Osteoblast (primary cell): ENCODE data around the gene HOXB8. TPM values are rescaled to one million over a fixed set of nuclear protein-coding genes. Genes with fewer than 3 reads are reported as not detected.

Experiments used
- DNase-seq: peaks from one replicate; pipeline ENCODE4 v3.0.0; 2011; ENCODE audit warnings: low spot score, mixed read lengths; ENCODE audit not compliant: insufficient read length; ENCODE audit errors: missing footprints
- H2AFZ ChIP-seq: 2 replicates; pipeline ENCODE4 v1.6.0; 2011; ENCODE audit warnings: mild to moderate bottlenecking, low read length
- H3K27ac ChIP-seq: 2 replicates; pipeline ENCODE4 v1.5.1; 2011; ENCODE audit warnings: mild to moderate bottlenecking, low read depth, low read length, moderate library complexity
- H3K27me3 ChIP-seq: 2 replicates; pipeline ENCODE4 v1.6.0; 2012; ENCODE audit warnings: mild to moderate bottlenecking, control low read depth, inconsistent platforms, low read length, moderate library complexity; ENCODE audit not compliant: insufficient read depth
- H3K36me3 ChIP-seq: 2 replicates; pipeline ENCODE4 v1.5.1; 2011; ENCODE audit warnings: mild to moderate bottlenecking, low read length, control low read depth, moderate library complexity; ENCODE audit not compliant: insufficient read depth
- H3K4me1 ChIP-seq: 2 replicates; pipeline ENCODE4 v1.5.1; 2011; ENCODE audit warnings: mild to moderate bottlenecking, low read length, control low read depth, moderate library complexity; ENCODE audit not compliant: insufficient read depth
- H3K4me2 ChIP-seq: 2 replicates; pipeline ENCODE4 v1.6.0; 2011; ENCODE audit warnings: mild to moderate bottlenecking, low read length; ENCODE audit not compliant: insufficient read depth
- H3K4me3 ChIP-seq: fragments of 200-600 bp; sonication (generic); 3 replicates; pipeline ENCODE4 v1.5.1; 2012; ENCODE audit warnings: mild to moderate bottlenecking, low read length, inconsistent platforms; ENCODE audit not compliant: insufficient read depth
- H3K79me2 ChIP-seq: 2 replicates; pipeline ENCODE4 v1.6.0; 2012; ENCODE audit warnings: mild to moderate bottlenecking, low read length, control low read depth, inconsistent platforms; ENCODE audit not compliant: insufficient read depth
- H3K9me3 ChIP-seq: 2 replicates; pipeline ENCODE4 v1.5.1; 2011; ENCODE audit warnings: low read depth, low read length, control low read depth
- H4K20me1 ChIP-seq: 2 replicates; pipeline ENCODE4 v1.6.0; 2012; ENCODE audit warnings: mild to moderate bottlenecking, low read length, control low read depth; ENCODE audit not compliant: insufficient read depth
- total RNA-seq: library from RNA; depleted of rRNA; stranded (reverse); fragments of >200 nt; gene quantifications from 2 replicates; pipeline ENCODE4 v1.2.3, GENCODE V29; 2012
- TF ChIP-seq, protein P1 (sequence below): IDR thresholded peaks from 2 replicates; pipeline ENCODE4 v1.5.1; 2011; ENCODE audit warnings: mild to moderate bottlenecking, low read depth, low read length, moderate library complexity; ENCODE audit errors: extremely low read depth

The HOXB8 gene
- total RNA-seq, 1 donor: not detected

DNA sequence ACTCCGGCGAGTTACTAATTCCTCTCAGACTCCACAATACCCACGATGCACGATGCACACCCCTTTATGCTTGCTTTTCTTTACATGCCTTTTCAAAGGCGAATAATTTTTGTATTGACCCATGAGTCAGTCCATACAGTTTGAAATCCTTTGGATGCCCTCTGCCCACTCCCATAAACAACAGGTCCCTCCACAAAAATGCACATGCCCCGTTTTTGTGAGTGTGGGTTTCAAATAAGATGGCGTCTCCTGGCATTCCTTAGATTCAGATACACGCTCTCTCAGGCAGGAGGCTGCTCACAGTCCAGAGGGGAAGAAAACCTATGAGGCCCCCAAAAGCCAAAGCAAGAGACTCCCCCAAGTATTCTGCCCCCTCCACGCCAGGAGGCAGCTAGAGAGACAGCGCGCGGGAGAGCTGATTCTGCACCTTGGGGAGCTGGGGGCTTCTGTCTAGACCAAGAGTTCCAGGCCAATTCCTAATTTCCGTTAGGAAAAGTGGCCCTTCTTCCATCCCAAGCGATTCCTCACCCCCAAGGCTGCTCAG is 30.6 kb upstream of the HOXB8 start:
- Histone ChIP-seq H3K4me3 (no peak overlapping the region), H3K79me2 (no peaks in the 10 kb centered on the region)

DNA sequence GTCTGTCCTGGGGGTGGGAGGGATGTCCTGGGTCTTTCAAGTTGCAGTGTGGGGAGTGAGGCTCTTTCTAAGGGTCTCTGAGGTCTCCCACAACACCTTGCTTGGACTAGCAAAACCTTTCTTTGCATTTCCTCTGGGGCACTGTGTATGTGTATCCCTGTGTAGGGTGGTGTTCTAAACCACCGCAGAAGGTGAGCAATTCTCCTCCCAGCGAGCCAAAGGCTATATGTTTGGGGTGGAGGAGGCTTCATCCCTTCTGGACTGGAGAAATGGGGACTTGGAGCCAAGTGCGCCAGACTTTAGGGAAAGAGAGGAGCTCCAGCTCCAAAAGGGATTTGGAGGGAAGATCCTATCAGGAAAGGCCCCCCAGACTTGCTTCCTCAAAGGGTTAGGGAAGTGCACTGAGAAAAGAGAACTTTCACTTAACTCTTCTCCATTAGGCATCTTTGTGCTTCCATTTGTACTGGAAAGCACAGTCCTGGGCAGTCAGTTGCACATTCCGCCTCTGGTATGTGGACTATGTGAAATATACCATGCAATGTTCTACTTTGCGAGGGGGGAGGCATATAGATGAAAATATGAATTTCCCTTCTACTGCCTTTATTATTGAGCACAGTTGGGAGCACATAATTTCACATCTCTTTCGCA is 29.9 kb upstream of the HOXB8 start:
- peak; percentile 62 for DNase-seq

More for the DNA sequence above, 30.6 kb upstream of the HOXB8 start:
- H3K27ac ChIP-seq: no peak overlapping the region
- H3K4me2 ChIP-seq: no peak overlapping the region
- DNase-seq: peak; percentile 47
- H4K20me1 ChIP-seq: no peaks in the 10 kb centered on the region
- no peaks in the 10 kb centered on the region for H3K9me3 ChIP-seq
- TF ChIP-seq, protein P1, sequence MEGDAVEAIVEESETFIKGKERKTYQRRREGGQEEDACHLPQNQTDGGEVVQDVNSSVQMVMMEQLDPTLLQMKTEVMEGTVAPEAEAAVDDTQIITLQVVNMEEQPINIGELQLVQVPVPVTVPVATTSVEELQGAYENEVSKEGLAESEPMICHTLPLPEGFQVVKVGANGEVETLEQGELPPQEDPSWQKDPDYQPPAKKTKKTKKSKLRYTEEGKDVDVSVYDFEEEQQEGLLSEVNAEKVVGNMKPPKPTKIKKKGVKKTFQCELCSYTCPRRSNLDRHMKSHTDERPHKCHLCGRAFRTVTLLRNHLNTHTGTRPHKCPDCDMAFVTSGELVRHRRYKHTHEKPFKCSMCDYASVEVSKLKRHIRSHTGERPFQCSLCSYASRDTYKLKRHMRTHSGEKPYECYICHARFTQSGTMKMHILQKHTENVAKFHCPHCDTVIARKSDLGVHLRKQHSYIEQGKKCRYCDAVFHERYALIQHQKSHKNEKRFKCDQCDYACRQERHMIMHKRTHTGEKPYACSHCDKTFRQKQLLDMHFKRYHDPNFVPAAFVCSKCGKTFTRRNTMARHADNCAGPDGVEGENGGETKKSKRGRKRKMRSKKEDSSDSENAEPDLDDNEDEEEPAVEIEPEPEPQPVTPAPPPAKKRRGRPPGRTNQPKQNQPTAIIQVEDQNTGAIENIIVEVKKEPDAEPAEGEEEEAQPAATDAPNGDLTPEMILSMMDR: no peak
- peaks cover 93% of the 10 kb centered on the region for H3K27me3 ChIP-seq
- H3K36me3 ChIP-seq: no peaks in the 10 kb centered on the region
- H2AFZ ChIP-seq: no peak overlapping the region
- H3K4me1 ChIP-seq: peaks cover 3% of the 10 kb centered on the region

DNA sequence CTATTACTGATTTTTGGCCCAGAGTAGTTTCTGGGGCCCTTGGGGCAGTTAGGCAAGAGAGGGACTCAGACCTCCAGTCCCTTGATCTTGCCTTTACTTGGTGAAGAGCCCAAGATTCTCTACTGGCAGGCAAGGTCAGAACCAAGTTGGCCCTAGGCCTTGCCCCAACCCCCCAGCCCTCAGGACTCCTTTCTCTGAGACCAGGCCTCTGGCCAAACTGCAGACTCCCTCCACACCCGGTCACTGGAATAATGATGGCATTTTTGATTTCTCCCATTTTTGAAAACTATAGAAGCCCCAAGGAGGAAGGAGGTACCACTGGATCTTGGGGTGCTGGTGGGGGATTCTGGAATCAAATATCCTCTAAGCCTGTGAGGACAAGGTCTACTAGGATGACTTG is 29.1 kb upstream of the HOXB8 start:
- Histone ChIP-seq H3K36me3 (no peaks in the 10 kb centered on the region), H2AFZ (no peak overlapping the region), H3K79me2 (no peaks in the 10 kb centered on the region), H3K4me2 (no peak overlapping the region), H3K4me1 (peaks cover 3% of the 10 kb centered on the region), H4K20me1 (no peaks in the 10 kb centered on the region), H3K27ac (no peak overlapping the region), H3K9me3 (no peaks in the 10 kb centered on the region), H3K27me3 (peaks cover 97% of the 10 kb centered on the region), H3K4me3 (no peak overlapping the region)
- DNase-seq: no peak
- TF ChIP-seq, protein P1: no peak

More for the DNA sequence above, 29.9 kb upstream of the HOXB8 start:
- Histone ChIP-seq H3K79me2 (no peaks in the 10 kb centered on the region), H3K4me2 (no peak overlapping the region), H3K9me3 (no peaks in the 10 kb centered on the region), H3K36me3 (no peaks in the 10 kb centered on the region), H3K27me3 (peaks cover 97% of the 10 kb centered on the region), H2AFZ (no peak overlapping the region), H3K4me3 (no peak overlapping the region), H4K20me1 (no peaks in the 10 kb centered on the region), H3K27ac (no peak overlapping the region), H3K4me1 (peaks cover 3% of the 10 kb centered on the region)
- TF ChIP-seq, protein P1: no peak

DNA sequence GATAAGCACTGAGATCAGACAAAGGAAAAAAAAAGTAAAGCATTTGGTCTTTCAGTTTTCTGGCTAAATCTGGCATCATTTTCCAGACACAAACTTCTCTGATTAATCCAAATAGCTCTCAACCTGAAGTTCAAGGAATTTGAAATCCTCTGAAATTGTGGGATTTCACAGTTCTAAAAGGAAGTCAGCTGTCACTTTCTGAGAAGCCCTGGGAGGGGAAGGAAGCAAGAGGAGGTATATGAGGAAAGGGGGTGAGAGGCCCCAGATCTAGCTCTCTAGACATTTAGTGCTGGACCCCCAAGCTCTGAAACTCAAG is 28.6 kb upstream of the HOXB8 start:
- Histone ChIP-seq H3K27ac (no peak overlapping the region), H3K4me1 (peaks cover 3% of the 10 kb centered on the region), H2AFZ (no peak overlapping the region), H3K4me2 (no peak overlapping the region), H4K20me1 (no peaks in the 10 kb centered on the region), H3K27me3 (peaks cover 98% of the 10 kb centered on the region), H3K4me3 (no peak overlapping the region), H3K36me3 (no peaks in the 10 kb centered on the region), H3K9me3 (no peaks in the 10 kb centered on the region), H3K79me2 (no peaks in the 10 kb centered on the region)
- DNase-seq: peak; percentile 54
- TF ChIP-seq, protein P1: no peak
